SK-N-SH (cell line): ENCODE data around the gene CYP4F3.

Experiments
- JUND ChIP-seq: IDR thresholded peaks from 2 replicates; pipeline ENCODE4 v1.4.0; 2012
- MEF2A ChIP-seq: IDR thresholded peaks from 2 replicates; pipeline ENCODE4 v1.4.0; 2012; ENCODE audit warnings: low read depth, borderline replicate concordance
- PBX3 ChIP-seq: IDR thresholded peaks from 2 replicates; pipeline ENCODE4; 2012
- RAD21 ChIP-seq: IDR thresholded peaks from 2 replicates; pipeline ENCODE4 v1.6.1; 2012; ENCODE audit warnings: mild to moderate bottlenecking, low read length
- RCOR1 ChIP-seq: fragments of 150-350 bp; IDR thresholded peaks from 2 replicates; pipeline ENCODE4 v1.6.1; 2017; ENCODE audit warnings: antibody characterized with exemption, low read length
- RFX5 ChIP-seq: IDR thresholded peaks from 2 replicates; pipeline ENCODE4 v1.6.1; 2012; ENCODE audit warnings: mild to moderate bottlenecking, improper control_type of control experiment, low read length
- TF ChIP-seq, protein P1 (sequence below): fragments of 200-600 bp; sonication (generic); IDR thresholded peaks from 2 replicates; pipeline ENCODE4 v1.6.1; 2017; ENCODE audit warnings: antibody characterized with exemption, mild to moderate bottlenecking, moderate library complexity
- TF ChIP-seq, protein P2 (sequence below): IDR thresholded peaks from 2 replicates; pipeline ENCODE4 v1.4.0; 2012; ENCODE audit warnings: low read depth, borderline replicate concordance

GRCh38 chr19:15591796-15592195 is 48.9 kb upstream of the CYP4F3 start:
- TF ChIP-seq, protein P1, sequence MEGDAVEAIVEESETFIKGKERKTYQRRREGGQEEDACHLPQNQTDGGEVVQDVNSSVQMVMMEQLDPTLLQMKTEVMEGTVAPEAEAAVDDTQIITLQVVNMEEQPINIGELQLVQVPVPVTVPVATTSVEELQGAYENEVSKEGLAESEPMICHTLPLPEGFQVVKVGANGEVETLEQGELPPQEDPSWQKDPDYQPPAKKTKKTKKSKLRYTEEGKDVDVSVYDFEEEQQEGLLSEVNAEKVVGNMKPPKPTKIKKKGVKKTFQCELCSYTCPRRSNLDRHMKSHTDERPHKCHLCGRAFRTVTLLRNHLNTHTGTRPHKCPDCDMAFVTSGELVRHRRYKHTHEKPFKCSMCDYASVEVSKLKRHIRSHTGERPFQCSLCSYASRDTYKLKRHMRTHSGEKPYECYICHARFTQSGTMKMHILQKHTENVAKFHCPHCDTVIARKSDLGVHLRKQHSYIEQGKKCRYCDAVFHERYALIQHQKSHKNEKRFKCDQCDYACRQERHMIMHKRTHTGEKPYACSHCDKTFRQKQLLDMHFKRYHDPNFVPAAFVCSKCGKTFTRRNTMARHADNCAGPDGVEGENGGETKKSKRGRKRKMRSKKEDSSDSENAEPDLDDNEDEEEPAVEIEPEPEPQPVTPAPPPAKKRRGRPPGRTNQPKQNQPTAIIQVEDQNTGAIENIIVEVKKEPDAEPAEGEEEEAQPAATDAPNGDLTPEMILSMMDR = no peak
- TF ChIP-seq JUND = no peak
- no peak for TF ChIP-seq RAD21
- TF ChIP-seq PBX3 = no peak
- TF ChIP-seq, protein P2, sequence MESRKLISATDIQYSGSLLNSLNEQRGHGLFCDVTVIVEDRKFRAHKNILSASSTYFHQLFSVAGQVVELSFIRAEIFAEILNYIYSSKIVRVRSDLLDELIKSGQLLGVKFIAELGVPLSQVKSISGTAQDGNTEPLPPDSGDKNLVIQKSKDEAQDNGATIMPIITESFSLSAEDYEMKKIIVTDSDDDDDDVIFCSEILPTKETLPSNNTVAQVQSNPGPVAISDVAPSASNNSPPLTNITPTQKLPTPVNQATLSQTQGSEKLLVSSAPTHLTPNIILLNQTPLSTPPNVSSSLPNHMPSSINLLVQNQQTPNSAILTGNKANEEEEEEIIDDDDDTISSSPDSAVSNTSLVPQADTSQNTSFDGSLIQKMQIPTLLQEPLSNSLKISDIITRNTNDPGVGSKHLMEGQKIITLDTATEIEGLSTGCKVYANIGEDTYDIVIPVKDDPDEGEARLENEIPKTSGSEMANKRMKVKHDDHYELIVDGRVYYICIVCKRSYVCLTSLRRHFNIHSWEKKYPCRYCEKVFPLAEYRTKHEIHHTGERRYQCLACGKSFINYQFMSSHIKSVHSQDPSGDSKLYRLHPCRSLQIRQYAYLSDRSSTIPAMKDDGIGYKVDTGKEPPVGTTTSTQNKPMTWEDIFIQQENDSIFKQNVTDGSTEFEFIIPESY = no peak
- no peak for TF ChIP-seq RCOR1
- no peak for TF ChIP-seq RFX5
- no peak for TF ChIP-seq MEF2A
